ENCODE results near the gene ZNF496. TPM values are rescaled to one million over a fixed set of nuclear protein-coding genes. Genes with fewer than 3 reads are reported as not detected.
A peak's percentile ranks its signal among the peaks of the same experiment; 100 is the strongest.

The ZNF496 gene
- total and polyA plus RNA-seq, 9 of the 15 experiments (the other 6 are each of a cell fraction or from before 2014, with no cell fraction given), result 4.3 to 54.0 (median 31.3) TPM

DNA sequence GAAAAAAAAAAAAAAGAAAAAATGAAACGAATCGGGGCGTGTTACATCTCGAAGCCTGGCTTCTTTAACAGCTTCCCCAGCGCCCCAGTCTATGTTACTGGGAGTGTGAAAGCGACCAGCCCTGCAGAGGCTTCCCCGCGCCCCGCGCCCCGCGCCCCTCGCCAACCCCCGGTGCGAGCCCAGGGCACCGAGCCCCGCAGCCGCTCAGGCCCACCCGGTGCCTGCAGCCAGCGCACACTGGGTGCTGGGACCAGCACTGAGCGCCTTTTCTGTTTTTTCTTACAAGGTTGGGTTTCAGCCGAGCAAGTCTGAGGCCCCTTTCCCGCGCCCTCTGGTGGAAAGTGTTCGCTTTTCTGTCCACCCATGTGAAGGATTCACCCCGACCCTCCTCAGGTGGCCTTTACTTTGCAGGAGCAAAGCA is 42.1 kb upstream of the ZNF496 start (continued):
- TF ChIP-seq KAT2B (IDR thresholded peaks at IDR 0.05; ENCODE audit: low read depth, low read length) (no peak), POLR2G (IDR thresholded peaks at IDR 0.05; ENCODE audit: low read depth, low read length) (peak; percentile 43; the same call in 1 of the 2 replicates), ZNF133 (CRISPR knock-in tag; IDR thresholded peaks at IDR 0.05) (no peak)

DNA sequence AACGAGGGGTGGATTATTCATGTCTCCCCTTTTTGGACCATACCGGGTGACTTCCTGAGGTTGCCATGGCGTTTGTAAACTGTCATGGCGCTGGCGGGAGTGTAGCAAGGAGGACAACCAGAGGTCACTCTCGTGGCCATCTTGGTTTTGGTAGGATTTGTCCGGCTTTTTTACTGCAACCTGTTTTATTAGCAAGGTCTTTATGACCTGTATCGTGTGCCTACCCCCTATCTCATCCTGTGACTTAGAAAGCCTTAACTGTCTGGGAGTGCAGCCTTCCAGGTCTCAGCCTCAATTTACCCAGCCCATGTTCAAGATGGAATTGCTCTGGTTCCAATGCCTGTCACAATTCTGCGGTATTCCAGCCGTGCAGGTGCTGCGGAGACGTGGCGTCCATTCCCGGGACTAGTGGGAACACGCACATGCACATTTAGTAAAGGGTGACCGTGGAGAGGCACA is 40.2 kb upstream of the ZNF496 start:
- FAIRE-seq, result no peak
- H4K20me1 ChIP-seq (replicated peaks; ENCODE audit: control insufficient read depth, insufficient read depth, low read length), result no peaks in the 10 kb centered on the region
- no peak for DNase-seq (ENCODE audit: extremely low read depth in 1 of 4, low spot score in 3 of 4)
- H3K27me3 ChIP-seq (ENCODE audit: control insufficient read depth in 2 of 2, insufficient read depth in 2 of 2, low read length in 2 of 2), result no peaks in the 10 kb centered on the region; a peak in 1 of 5 replicates
- H3K9me3 ChIP-seq (replicated peaks; ENCODE audit: control insufficient read depth, insufficient read depth, low read depth, low read length), result no peaks in the 10 kb centered on the region
- ChIA-PET CTCF (ENCODE audit: low intra/inter-chr PET ratio) (no interaction called here), POLR2A (no interaction called here)
- no TSS peak for BruUV-seq (replicated peaks)
- peak overlapping the region; percentile 53 for H2AFZ ChIP-seq (ENCODE audit: low read depth, low read length)
- no peak overlapping the region for H3K9ac ChIP-seq (ENCODE audit: insufficient read depth in 1 of 2, low read depth in 2 of 2, low read length in 2 of 2)
- no peak for ATAC-seq
- H3K4me2 ChIP-seq (ENCODE audit: insufficient read depth, low read length), result no peak overlapping the region; the same call in 1 of the 2 replicates
- peaks cover 6 to 28% of the 10 kb centered on the region in 2 experiments for H3K4me1 ChIP-seq (replicated peaks in 1 of 2; ENCODE audit: control insufficient read depth in 2 of 2, insufficient read depth in 2 of 2, low read length in 2 of 2)
- H3K79me2 ChIP-seq (ENCODE audit: control insufficient read depth, insufficient read depth, low read length), result no peaks in the 10 kb centered on the region
- H3K36me3 ChIP-seq (ENCODE audit: control insufficient read depth, insufficient read depth, low read length), result no peaks in the 10 kb centered on the region
- WGBS (ENCODE audit: insufficient coverage, low coverage, missing lambda C conversion rate), result 67% methylated on average over 16 of the region's 16 CpGs
- 0 out of 3 replicates have a peak overlapping the region, but pooled peaks have one; percentile 18 for H3K27ac ChIP-seq (ENCODE audit: extremely low read depth, low read depth, low read length)
- intact Hi-C loops (cut with micrococcal nuclease), result loop anchor here (2.0 to 10.0 kb wide), 5 partner anchors 37 to 483 kb away; partner anchors contain the start of gene TRIM58
- no peak overlapping the region for H3K4me3 ChIP-seq
- H3K9me1 ChIP-seq (ENCODE audit: control insufficient read depth, insufficient read depth, low read length), result no peaks in the 10 kb centered on the region
- in situ Hi-C loops (cut with MboI), result no loop called here
- TF ChIP-seq FOXP4 (CRISPR knock-in tag; IDR thresholded peaks at IDR 0.05; ENCODE audit: borderline replicate concordance), result no peak
- no peak for TF ChIP-seq ZBTB1 (CRISPR knock-in tag; IDR thresholded peaks at IDR 0.05; ENCODE audit: borderline replicate concordance, low read depth)
- no peak for TF ChIP-seq NCOA6 (IDR thresholded peaks at IDR 0.05)
- no peak for TF ChIP-seq TAF9B (IDR thresholded peaks at IDR 0.05; ENCODE audit: partially characterized antibody)
- TF ChIP-seq TARDBP (IDR thresholded peaks at IDR 0.05), result no peak
- TF ChIP-seq NONO (IDR thresholded peaks at IDR 0.05; ENCODE audit: low read depth in 2 of 2, low read length in 1 of 2), result no peak
- no peak for TF ChIP-seq POLR3G (IDR thresholded peaks at IDR 0.05; ENCODE audit: extremely low read depth, insufficient read length, insufficient replicate concordance)
- TF ChIP-seq MIER1 (IDR thresholded peaks at IDR 0.05; ENCODE audit: low read depth), result no peak
- TF ChIP-seq YY1 (IDR thresholded peaks at IDR 0.05; ENCODE audit: borderline replicate concordance in 1 of 3, control insufficient read depth in 1 of 3, extremely low read depth in 1 of 3, insufficient read depth in 3 of 3, insufficient read length in 1 of 3, insufficient replicate concordance in 2 of 3, low read depth in 1 of 3, low read length in 2 of 3), result peak; percentile 14 to 88 (median 67)
- TF ChIP-seq BACH1 (tag; IDR thresholded peaks at IDR 0.05), result no peak
- TF ChIP-seq RBM39 (optimal IDR thresholded peaks at IDR 0.05; ENCODE audit: low read depth, low read length), result no peak
- TF ChIP-seq ARID1B (IDR thresholded peaks at IDR 0.05), result no peak
- TF ChIP-seq ATF1 (CRISPR knock-in tag; IDR thresholded peaks at IDR 0.05), result no peak
- no peak for TF ChIP-seq ATF1 (tag; IDR thresholded peaks at IDR 0.05)
- no peak for TF ChIP-seq FOXK1 (CRISPR knock-in tag; IDR thresholded peaks at IDR 0.05; ENCODE audit: borderline replicate concordance)
- TF ChIP-seq IFI16 (CRISPR knock-in tag; IDR thresholded peaks at IDR 0.05), result no peak
- no peak for TF ChIP-seq RFX5 (IDR thresholded peaks at IDR 0.05; ENCODE audit: low read depth, low read length)
